ENCODE results near the gene SCN7A.
"Not testable (repeated sequence)": the region's sequence is repeated elsewhere in the genome, so short reads cannot be mapped to it uniquely, and the experiment has no call there.

The SCN7A gene

GRCh38 chr2:166451468-166451867 is 42.6 kb downstream of the SCN7A start:
- no peak for DNase-seq

DNA sequence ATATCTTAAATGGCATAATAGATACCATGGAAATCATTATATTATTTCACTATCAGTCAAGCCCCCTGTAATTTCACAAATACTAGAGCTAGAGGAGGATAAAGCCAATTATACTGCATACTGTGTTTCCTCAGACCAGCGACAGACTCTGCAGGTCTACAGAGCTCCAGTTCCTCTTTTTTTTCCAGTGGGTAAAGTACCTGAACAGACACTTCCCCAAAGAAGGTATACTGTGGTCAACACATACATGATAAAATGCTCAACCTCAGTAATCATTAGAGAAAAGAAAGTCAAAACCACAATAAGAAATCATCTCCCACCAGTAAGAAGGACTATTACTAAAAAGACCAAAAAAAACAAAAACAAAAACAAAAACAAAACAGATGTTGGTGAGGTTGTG is 44.6 kb downstream of the SCN7A start:
- no peak for DNase-seq

DNA sequence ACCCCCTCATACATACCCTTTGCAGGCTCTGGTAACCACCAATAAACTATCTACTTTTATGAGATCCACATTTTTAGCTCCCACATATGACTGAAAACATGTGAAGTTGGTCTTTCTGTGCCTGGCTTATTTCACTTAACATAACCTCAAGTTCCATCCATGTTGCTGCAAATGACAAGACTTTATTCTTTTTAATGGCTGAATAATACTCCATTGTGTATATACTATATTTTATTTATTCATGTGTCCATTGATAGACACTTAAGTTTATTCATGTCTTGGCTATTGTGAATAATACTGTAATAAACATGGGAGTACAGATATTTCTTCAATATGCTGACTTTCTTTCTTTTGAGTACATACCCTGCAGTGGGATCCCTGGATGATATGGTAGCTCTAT is 45.9 kb downstream of the SCN7A start:
- no peak for DNase-seq

- DNase-seq: no peak
These were observed 49.7 kb downstream of the SCN7A start for GRCh38 chr2:166444306-166444705.

GRCh38 chr2:166440313-166440712 is 53.7 kb downstream of the SCN7A start:
- DNase-seq: no peak

DNA sequence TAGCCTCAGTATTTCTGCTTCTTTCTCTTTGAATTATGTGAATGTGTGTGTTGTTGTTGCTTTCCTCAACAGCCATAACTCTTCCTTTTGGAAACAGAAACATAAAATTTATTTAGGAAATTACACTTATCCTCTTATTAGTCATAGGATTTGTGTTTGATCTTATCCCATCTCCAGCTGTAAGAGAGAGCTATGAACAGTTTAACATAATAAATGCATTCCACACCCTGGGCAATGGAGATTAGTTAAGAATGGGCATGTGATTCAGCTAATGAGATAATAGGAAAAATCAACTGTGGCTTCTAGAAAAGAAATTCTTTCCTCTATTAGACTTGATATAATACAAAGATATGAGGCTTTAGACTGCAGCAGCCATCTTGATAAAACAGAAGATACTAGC is 55.0 kb downstream of the SCN7A start:
- DNase-seq: no peak

GRCh38 chr2:166436976-166437375 is 57.1 kb downstream of the SCN7A start:
- DNase-seq: no peak

GRCh38 chr2:166436189-166436588 is 57.9 kb downstream of the SCN7A start:
- no peak for DNase-seq

GRCh38 chr2:166434491-166434890 is 59.6 kb downstream of the SCN7A start:
- DNase-seq: no peak

DNA sequence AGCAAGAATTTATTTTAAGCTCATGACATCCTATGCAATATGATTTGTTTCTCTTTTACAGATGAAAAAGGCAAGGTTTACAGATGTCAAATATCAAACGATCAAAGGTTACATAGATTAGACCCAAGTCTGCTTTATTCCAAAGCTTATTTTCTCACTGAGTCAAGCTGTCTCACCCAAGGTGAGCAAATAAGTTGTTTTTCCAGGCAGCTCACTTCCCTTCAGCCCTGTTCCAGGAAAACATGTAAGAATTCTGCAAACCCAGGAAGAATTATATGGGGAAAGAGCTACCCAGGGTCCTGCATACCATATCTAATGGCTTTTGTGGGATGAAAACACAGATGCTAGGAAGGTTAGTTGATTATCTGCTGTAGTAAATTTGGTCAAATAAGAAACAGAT is 60.6 kb downstream of the SCN7A start:
- no peak for DNase-seq

DNA sequence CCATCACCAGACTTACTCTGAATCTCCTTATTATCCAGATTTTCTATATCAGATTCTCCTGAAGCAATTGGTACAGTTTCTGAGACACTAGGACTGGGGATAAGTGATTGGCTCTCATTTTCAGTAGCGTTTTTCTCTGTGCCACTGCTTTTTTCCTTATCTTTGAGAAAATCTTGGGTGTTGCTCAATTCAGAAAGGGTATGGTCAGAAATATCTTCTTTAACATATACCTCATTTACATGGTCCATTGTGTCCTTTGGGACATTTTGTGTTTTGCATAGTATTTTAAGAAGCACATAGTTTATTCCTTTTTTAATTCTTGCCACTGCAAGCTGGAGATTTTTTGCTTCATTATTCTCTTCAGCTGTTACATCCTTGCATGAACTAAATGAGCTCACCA is 61.7 kb downstream of the SCN7A start:
- DNase-seq: no peak

- no peak for DNase-seq
These were observed 69.2 kb downstream of the SCN7A start for GRCh38 chr2:166424841-166425240.

DNA sequence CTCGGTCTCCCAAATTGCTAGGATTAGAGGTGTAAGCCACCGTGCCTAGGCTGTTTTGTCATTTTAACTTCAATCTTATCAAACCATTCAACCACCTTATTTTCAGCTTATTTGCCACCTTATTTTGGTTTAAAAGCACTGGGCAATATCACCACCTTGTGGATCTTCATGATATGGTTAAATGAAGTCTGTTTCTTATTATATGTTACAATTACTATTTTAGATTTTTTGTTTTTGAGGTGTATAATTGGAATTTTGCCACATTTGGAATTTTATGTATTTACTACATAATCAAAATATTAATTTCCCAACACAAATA is 74.5 kb downstream of the SCN7A start:
- DNase-seq: no peak

DNA sequence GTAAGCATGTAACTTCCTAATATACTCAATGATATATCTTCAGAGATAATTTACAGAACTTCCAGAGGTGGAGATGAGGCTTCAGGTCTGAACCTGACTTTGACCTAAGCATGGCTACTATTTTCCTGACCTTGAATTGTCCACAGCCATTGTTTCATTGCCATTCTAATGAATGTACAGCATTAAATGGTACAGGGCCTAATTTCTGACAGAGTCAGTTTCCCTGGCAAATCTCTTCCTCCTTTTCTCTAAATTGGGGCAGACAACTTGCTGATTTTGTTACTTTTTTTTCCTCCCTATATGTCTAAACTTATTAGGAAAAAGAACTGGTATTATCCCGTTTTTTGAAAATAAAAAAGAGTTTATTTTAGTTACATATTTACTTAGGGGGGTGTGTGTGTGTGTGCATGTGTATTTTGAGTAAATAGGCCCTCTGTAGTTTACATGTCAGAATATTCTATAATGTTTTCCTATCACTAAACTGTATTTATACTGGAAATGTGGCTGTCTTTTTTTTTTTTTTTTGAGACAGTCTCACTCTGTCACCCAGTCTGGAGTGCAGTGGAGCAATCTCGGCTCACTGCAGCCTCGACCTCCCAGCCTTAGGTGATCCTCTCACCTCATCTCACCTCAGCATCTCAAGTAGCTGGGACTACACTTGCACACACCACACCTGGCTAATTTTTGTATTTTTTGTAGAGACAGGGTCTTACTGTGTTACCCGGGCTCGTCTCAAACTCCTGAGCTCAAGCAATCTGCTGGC is 75.0 kb downstream of the SCN7A start:
- DNase-seq: no peak

DNA sequence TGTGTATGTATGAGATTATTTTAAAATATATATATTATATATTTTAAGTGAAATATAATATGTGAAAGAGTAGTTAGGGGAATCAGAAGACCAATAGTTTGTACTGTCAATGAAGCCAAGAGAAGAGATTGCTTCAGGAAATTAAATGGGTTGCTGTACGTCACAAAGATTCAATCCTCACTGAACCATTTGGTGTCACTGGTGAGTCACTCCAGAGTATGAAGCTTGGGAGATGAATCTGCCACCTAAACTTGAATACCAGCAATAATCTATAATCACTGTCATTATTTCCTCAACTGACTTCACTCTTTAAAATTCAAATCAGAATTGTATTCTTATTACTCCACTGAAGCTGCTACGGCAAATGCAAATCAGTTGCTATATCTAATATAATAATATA is 76.4 kb downstream of the SCN7A start:
- DNase-seq: peak; percentile 18

- DNase-seq: no peak
These were observed 80.8 kb downstream of the SCN7A start for GRCh38 chr2:166413255-166413654.

GRCh38 chr2:166411473-166412230 is 82.4 kb downstream of the SCN7A start:
- no peak for DNase-seq

DNA sequence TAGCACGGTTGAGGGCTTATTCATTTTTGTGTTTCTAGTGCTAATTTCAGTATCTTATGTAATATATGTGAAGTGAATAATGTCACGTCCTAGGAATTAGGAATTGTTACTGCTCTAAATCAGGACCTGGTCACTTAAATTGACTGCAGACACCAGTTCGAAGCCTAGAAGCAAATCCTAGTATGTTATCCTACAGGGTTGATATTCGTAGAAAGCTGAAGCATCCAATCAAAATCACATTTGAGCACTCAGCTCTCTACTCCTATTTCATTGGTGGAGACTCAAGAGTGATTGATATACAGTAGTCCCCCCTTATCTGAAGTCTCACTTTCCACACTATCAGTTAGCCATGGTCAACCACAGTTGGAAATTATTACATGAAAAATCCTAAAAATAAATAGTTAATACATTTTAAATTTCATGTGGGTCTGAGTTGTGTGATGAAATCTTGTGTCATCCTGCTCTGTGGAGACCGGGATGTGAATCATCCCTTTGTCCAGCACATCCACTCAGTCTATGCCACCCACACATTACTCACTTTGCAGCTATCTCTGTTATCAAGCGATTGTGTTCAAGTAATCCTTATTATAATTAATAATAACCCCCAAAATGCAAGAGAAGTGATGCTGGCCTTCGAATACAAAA is 83.1 kb downstream of the SCN7A start:
- no peak for DNase-seq

DNA sequence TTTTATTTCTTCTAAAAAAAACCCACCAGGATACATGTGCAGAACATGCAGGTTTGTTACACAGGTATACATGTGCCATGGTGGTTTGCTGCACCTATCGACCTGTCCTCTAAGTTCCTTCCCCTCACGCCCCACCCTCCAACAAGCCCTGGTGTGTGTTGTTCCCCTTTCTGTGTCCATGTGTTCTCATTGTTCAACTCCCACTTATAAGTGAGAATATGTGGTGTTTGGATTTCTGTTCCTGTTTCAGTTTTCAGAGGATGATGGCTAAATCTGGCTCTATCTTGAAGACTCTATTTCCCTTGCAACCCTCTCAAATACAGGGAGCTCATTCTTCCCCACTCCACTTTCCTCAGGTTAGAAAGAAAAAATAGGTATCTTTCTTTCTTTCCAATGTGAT is 86.3 kb downstream of the SCN7A start:
- DNase-seq: not testable (repeated sequence)

GRCh38 chr2:166406374-166406773 is 87.7 kb downstream of the SCN7A start:
- DNase-seq: no peak

- DNase-seq: no peak
These were observed 88.5 kb downstream of the SCN7A start for GRCh38 chr2:166405569-166405926.

DNA sequence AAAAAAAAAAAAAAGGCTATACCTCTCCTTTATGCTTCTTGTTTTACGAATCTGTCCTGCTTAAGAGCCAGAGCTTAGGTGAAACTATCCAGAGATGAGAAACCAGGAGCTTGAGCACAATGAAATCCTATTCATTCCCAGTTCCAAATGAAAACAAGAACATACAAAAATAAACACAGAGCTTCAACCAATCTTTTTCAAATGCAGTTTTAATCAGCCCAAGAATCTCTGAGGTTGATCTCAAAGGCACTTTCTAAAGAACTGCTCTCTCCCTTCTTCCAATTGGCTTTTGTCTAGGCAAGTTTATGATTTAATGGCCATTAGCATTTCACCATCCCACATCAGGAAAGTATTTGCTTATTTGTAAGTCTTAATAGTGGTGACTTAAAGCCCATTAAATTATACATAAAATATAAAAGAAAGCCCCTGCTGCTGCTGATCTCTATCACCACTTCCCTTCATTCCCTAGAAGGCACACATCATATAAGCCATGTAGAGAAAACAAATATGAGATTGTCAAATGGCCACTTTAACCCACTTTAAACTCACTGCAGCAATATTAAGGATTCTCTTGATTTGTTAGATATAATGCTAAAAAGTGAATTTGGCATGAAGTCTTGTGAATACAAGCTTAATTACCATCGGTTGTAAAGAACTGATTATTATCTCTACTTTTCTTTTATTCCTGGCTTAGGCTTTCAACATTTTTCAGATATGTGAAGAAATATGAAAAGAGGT is 89.0 kb downstream of the SCN7A start:
- DNase-seq: no peak

DNA sequence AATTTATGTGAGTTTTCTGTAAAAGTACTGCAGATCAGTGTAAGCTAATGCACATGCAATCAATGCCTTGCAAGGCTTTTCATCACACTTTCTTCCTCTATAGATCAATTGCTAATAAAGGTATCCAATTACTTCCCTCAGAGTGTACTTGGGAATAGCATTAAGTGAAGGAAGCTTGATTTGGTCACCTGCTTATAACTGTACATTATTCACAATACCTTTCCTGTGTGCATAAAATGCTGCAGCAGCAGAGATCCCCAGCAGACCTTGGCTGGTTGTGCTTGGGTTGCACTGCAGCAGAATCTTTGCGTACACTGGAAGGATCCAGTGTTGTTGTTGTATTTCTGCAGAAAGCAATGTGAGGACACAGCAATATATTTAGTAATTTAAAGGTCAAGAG is 99.8 kb downstream of the SCN7A start:
- no peak for DNase-seq

DNA sequence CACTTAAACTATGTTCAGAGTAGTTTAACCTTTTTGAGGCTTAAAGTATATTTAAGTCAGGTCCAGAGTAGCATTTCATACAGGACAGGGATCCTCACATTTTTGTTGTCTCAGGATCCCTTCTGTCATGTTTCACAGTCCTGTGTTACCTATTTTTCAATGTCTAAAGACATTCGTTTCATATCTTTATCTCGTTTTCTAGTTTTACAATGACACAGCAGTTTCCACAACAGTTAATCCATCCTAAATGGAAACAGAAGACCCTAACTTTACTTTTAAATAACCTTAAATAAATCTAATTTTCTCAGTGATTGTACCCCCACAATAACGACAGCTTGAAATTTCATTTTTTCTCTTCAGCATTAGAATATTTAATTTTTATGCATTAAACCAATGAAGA is 101.0 kb downstream of the SCN7A start:
- no peak for DNase-seq

Data from NCI-H1092 (cell line).